Neuronal stem cell (in vitro differentiated cells): ENCODE results near the gene ABL1.

ENCODE experiments used
- DNase-seq: peaks from one replicate; pipeline ENCODE4 v3.0.0-alpha.2; 2013; ENCODE audit warnings: low spot score
- H2AFZ ChIP-seq: one replicate; pipeline ENCODE4 v1.6.1; 2013; ENCODE audit warnings: mild to moderate bottlenecking, low read length, inconsistent platforms
- H2AK5ac ChIP-seq: 2 replicates; pipeline ENCODE4 v1.6.1; 2013; ENCODE audit warnings: low read depth, mild to moderate bottlenecking, inconsistent platforms, low read length, moderate library complexity, mixed read lengths
- H2BK120ac ChIP-seq: 2 replicates; pipeline ENCODE4 v1.6.1; 2013; ENCODE audit warnings: low read depth, mild to moderate bottlenecking, inconsistent platforms, low read length, moderate library complexity, mixed read lengths
- H2BK12ac ChIP-seq: one replicate; pipeline ENCODE4 v1.6.1; 2013; ENCODE audit warnings: low read length, inconsistent platforms
- H2BK15ac ChIP-seq: 2 replicates; pipeline ENCODE4 v1.6.1; 2013; ENCODE audit warnings: mild to moderate bottlenecking, low read length, inconsistent platforms, mixed read lengths
- H2BK5ac ChIP-seq: one replicate; pipeline ENCODE4 v1.6.1; 2013; ENCODE audit warnings: inconsistent platforms, mild to moderate bottlenecking, low read length, moderate library complexity
- H3K14ac ChIP-seq: one replicate; pipeline ENCODE4 v1.6.1; 2013; ENCODE audit warnings: low read length, inconsistent platforms
- H3K18ac ChIP-seq: 2 replicates; pipeline ENCODE4 v1.6.1; 2013; ENCODE audit warnings: low read length, inconsistent platforms
- H3K23ac ChIP-seq: 2 replicates; pipeline ENCODE4 v1.6.1; 2013; ENCODE audit warnings: low read depth, mild to moderate bottlenecking, mixed read lengths, low read length, inconsistent platforms; ENCODE audit not compliant: poor library complexity
- H3K27ac ChIP-seq: replicated peaks from 3 replicates; pipeline ENCODE4 v1.5.1; 2013; ENCODE audit warnings: low read length, inconsistent platforms
- H3K27me3 ChIP-seq, 3 experiments: 2 replicates each; pipeline ENCODE4 v1.6.1; 2013; ENCODE audit warnings: low read length in 3 of 3, mild to moderate bottlenecking in 2 of 3, inconsistent platforms in 1 of 3, low read depth in 1 of 3, mixed read lengths in 1 of 3, moderate library complexity in 1 of 3; ENCODE audit not compliant: control insufficient read depth in 3 of 3, insufficient read depth in 3 of 3
- H3K36me3 ChIP-seq, 2 donors: replicated peaks in 1 of 2; 2 replicates each; pipeline ENCODE4 v1.6.1; 2013; ENCODE audit warnings: low read length in 2 of 2; ENCODE audit not compliant: control insufficient read depth in 2 of 2, insufficient read depth in 2 of 2
- H3K4ac ChIP-seq: 2 replicates; pipeline ENCODE4 v1.6.1; 2013; ENCODE audit warnings: inconsistent platforms, mild to moderate bottlenecking, low read length, moderate library complexity
- H3K4me1 ChIP-seq, 2 donors: 1 replicate in 1 of 2; 2 replicates in 1 of 2; pipeline ENCODE4 v1.6.1; 2013; ENCODE audit warnings: low read length in 2 of 2, low read depth in 1 of 2; ENCODE audit not compliant: control insufficient read depth in 2 of 2, insufficient read depth in 1 of 2
- H3K4me2 ChIP-seq: one replicate; pipeline ENCODE4 v1.6.1; 2013; ENCODE audit warnings: mild to moderate bottlenecking, low read length, inconsistent platforms; ENCODE audit not compliant: insufficient read depth, poor library complexity, severe bottlenecking
- H3K4me3 ChIP-seq, 2 donors: 2 replicates each; pipeline ENCODE4 v1.5.1; 2013; ENCODE audit warnings: low read length in 2 of 2, mild to moderate bottlenecking in 2 of 2, inconsistent platforms in 1 of 2, moderate library complexity in 1 of 2
- H3K79me1 ChIP-seq: one replicate; pipeline ENCODE4 v1.6.1; 2013; ENCODE audit warnings: low read depth, mild to moderate bottlenecking, inconsistent platforms, low read length, moderate library complexity
- H3K9ac ChIP-seq: one replicate; pipeline ENCODE4 v1.6.1; 2013; ENCODE audit warnings: mild to moderate bottlenecking, low read depth, low read length, inconsistent platforms; ENCODE audit not compliant: poor library complexity
- H3K9me3 ChIP-seq, 2 donors: replicated peaks in 1 of 2; 2 replicates each; pipeline versions ENCODE3 to v1.6.1; 2013; ENCODE audit warnings: low read length in 2 of 2, mild to moderate bottlenecking in 2 of 2, inconsistent platforms in 1 of 2, low read depth in 1 of 2, mixed read lengths in 1 of 2, moderate library complexity in 1 of 2; ENCODE audit not compliant: control insufficient read depth in 2 of 2, insufficient read depth in 1 of 2
- H4K8ac ChIP-seq: one replicate; pipeline ENCODE4 v1.6.1; 2013; ENCODE audit warnings: low read depth, mild to moderate bottlenecking, inconsistent platforms, low read length, moderate library complexity
- H4K91ac ChIP-seq: one replicate; pipeline ENCODE4 v1.6.1; 2013; ENCODE audit warnings: low read length, low read depth, mild to moderate bottlenecking, inconsistent platforms; ENCODE audit not compliant: poor library complexity
- WGBS, 2 donors: extraction: QIAGEN DNeasy Blood & Tissue Kit; methylation state at CpG; one replicate each; pipeline ENCODE4 v1.1.7; 2013; ENCODE audit warnings: missing lambda C conversion rate in 2 of 2, mixed read lengths in 1 of 2; ENCODE audit not compliant: insufficient read length in 2 of 2, insufficient replicate concordance in 1 of 2; ENCODE audit errors: extremely low coverage in 2 of 2; 5-methylcytosine and 5-hydroxymethylcytosine counted together

ABL1 gene

GRCh38 chr9:130898552-130898852, 63.4 kb downstream of the ABL1 start:
- no CpG with 5 or more reads among the region's 4 CpGs for WGBS, 2 donors
- H3K9me3 ChIP-seq, result no peaks in the 10 kb centered on the region
- H3K36me3 ChIP-seq, result peaks cover 3 to 9% of the 10 kb centered on the region in 2 donors
- no peak overlapping the region for H4K91ac ChIP-seq
- H2AK5ac ChIP-seq, result peak overlapping the region; percentile 63
- H2BK12ac ChIP-seq, result peak overlapping the region; percentile 16
- H3K23ac ChIP-seq, result peak overlapping the region; percentile 97
- H2AFZ ChIP-seq, result no peak overlapping the region
- H3K4me3 ChIP-seq, result no peak overlapping the region
- no peak overlapping the region for H3K27ac ChIP-seq
- H3K18ac ChIP-seq, result peak overlapping the region; percentile 5
- no peak overlapping the region for H2BK15ac ChIP-seq
- H3K27me3 ChIP-seq, result peaks cover 0 to 34% (median 0%) of the 10 kb centered on the region in 3 experiments
- no peak overlapping the region for H3K4ac ChIP-seq
- no peak overlapping the region for H3K4me2 ChIP-seq
- H2BK120ac ChIP-seq, result no peak overlapping the region
- H3K4me1 ChIP-seq, result peaks cover 7 to 8% of the 10 kb centered on the region in 2 donors
- DNase-seq, result no peak
- H3K79me1 ChIP-seq, result peaks cover under 1% of the 10 kb centered on the region
- no peak overlapping the region for H3K9ac ChIP-seq
- no peak overlapping the region for H4K8ac ChIP-seq
- H2BK5ac ChIP-seq, result no peak overlapping the region
- no peak overlapping the region for H3K14ac ChIP-seq

GRCh38 chr9:130899051-130899748, 64.1 kb downstream of the ABL1 start:
- WGBS, 2 donors, result no CpG with 5 or more reads among the region's 25 CpGs
- Histone ChIP-seq H3K18ac (no peak overlapping the region), H2BK5ac (no peak overlapping the region), H3K27ac (no peak overlapping the region), H2AK5ac (no peak overlapping the region), H3K4me1 (peaks cover 7 to 8% of the 10 kb centered on the region in 2 donors), H2BK120ac (no peak overlapping the region), H3K4me3 (no peak overlapping the region), H3K27me3 (peaks cover 0 to 39% (median 0%) of the 10 kb centered on the region in 3 experiments), H3K4ac (no peak overlapping the region), H3K14ac (no peak overlapping the region), H3K23ac (peak overlapping the region; percentile 83), H2AFZ (no peak overlapping the region), H4K91ac (no peak overlapping the region), H4K8ac (no peak overlapping the region), H3K4me2 (no peak overlapping the region), H3K9ac (no peak overlapping the region), H2BK15ac (no peak overlapping the region), H3K79me1 (no peaks in the 10 kb centered on the region), H3K36me3 (peaks cover 2 to 3% of the 10 kb centered on the region in 2 donors), H3K9me3 (no peaks in the 10 kb centered on the region), H2BK12ac (no peak overlapping the region)
- no peak for DNase-seq

GRCh38 chr9:130900701-130901497, 65.8 kb downstream of the ABL1 start:
- no peaks in the 10 kb centered on the region for H3K9me3 ChIP-seq

More at GRCh38 chr9:130900701-130901497, 65.8 kb downstream of the ABL1 start:
- Histone ChIP-seq H2BK15ac (peak overlapping the region; percentile 67), H2BK12ac (no peak overlapping the region), H2BK120ac (no peak overlapping the region), H2AK5ac (peak overlapping the region; percentile 66), H4K8ac (peak overlapping the region; percentile 9), H3K27me3 (peaks cover 0 to 49% (median 0%) of the 10 kb centered on the region in 3 experiments), H3K4me2 (no peak overlapping the region), H3K9ac (no peak overlapping the region), H3K36me3 (no peaks in the 10 kb centered on the region), H3K23ac (peak overlapping the region; percentile 89), H3K4me3 (no peak overlapping the region), H3K27ac (no peak overlapping the region), H3K18ac (no peak overlapping the region), H2BK5ac (no peak overlapping the region), H4K91ac (no peak overlapping the region), H3K4ac (peak overlapping the region; percentile 67), H3K14ac (peak overlapping the region; percentile 5), H2AFZ (no peak overlapping the region), H3K79me1 (no peaks in the 10 kb centered on the region), H3K4me1 (peaks cover under 1 to 1% of the 10 kb centered on the region in 2 donors)
- DNase-seq, result no peak
- WGBS, 2 donors, result no CpG with 5 or more reads among the region's 17 CpGs
